Glomerular visceral epithelial cell (primary cell): ENCODE results near the gene MYL5.
"Not testable (repeated sequence)": the region's sequence is repeated elsewhere in the genome, so short reads cannot be mapped to it uniquely, and the experiment has no call there.

ENCODE experiments used
- DNase-seq: peaks from one replicate; pipeline ENCODE4 v3.0.0-alpha.2; 2016; ENCODE audit errors: extremely low spot score

Gene MYL5

GRCh38 chr4:656436-657337 lies 17.7 kb upstream of the MYL5 start:
- DNase-seq, result no peak

GRCh38 chr4:657338-657833 lies 17.0 kb upstream of the MYL5 start:
- no peak for DNase-seq

- no peak for DNase-seq
These were observed 16.3 kb upstream of the MYL5 start for GRCh38 chr4:657834-658667.

GRCh38 chr4:658681-659667 lies 15.4 kb upstream of the MYL5 start:
- DNase-seq, result no peak

GRCh38 chr4:659851-660250 lies 14.5 kb upstream of the MYL5 start:
- DNase-seq, result no peak

GRCh38 chr4:660401-660800 lies 13.9 kb upstream of the MYL5 start:
- no peak for DNase-seq

GRCh38 chr4:661231-661630 lies 13.1 kb upstream of the MYL5 start:
- DNase-seq, result no peak

GRCh38 chr4:661881-662761 lies 12.2 kb upstream of the MYL5 start:
- no peak for DNase-seq

GRCh38 chr4:663046-663437 lies 11.3 kb upstream of the MYL5 start:
- no peak for DNase-seq

- DNase-seq, result no peak
These were observed 10.6 kb upstream of the MYL5 start for GRCh38 chr4:663438-664428.

- DNase-seq, result no peak
These were observed 9.6 kb upstream of the MYL5 start for GRCh38 chr4:664713-665231.

- no peak for DNase-seq
These were observed 9.0 kb upstream of the MYL5 start for GRCh38 chr4:665381-665750.

GRCh38 chr4:665751-666435 lies 8.4 kb upstream of the MYL5 start:
- no peak for DNase-seq

- DNase-seq, result no peak
These were observed 7.9 kb upstream of the MYL5 start for GRCh38 chr4:666436-666810.

GRCh38 chr4:666822-667544 lies 7.4 kb upstream of the MYL5 start:
- no peak for DNase-seq

- DNase-seq, result no peak
These were observed 6.8 kb upstream of the MYL5 start for GRCh38 chr4:667545-667925.

GRCh38 chr4:668219-668618 lies 6.1 kb upstream of the MYL5 start:
- DNase-seq, result not testable (repeated sequence)
